ENCODE data around the gene ABI1.
A peak's percentile ranks its signal among the peaks of the same experiment; 100 is the strongest.

The ABI1 gene

DNA sequence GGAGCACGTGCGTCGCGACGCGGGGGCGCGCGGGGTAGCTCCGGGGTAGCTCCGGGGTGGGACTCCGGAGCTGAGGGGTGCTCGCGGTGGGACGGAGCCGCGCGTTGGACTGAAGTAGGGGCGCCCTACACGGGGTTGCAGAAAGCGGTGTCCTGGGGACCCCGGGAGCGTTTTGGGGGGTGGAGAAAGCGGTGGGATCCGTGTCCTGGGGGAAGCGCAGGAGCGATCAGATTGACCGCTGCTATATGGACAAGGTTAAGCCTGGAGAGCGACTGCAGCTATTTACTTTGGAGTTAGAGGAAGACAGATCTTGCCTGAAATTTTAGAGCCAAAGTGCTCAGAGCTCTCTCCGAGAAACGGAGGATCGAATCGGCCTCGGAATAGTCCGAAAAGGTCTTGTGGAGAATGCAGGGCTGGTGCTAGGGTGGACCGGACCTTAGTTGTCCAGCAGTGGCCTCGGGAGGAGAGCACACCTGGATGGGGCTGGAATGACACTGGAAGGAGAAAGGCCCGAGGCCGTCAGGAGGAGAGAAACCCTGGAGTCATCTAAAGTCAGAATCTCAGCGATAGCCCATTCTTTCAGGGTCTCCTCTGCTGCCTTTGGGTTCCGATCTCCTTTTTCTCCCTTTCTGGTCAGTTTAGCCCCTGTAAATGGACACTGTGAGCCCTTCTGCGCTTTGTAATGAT, 162.7 kb downstream of the ABI1 start:
- TF ChIP-seq CTCF (IDR thresholded peaks at IDR 0.05; ENCODE audit: low read depth, low read length, missing control alignments) = no peak
- DNase-seq (ENCODE audit: extremely low read depth, low read depth) = no peak
- peak overlapping the region; percentile 95 for H3K4me3 ChIP-seq (replicated peaks; ENCODE audit: low read depth, low read length)

DNA sequence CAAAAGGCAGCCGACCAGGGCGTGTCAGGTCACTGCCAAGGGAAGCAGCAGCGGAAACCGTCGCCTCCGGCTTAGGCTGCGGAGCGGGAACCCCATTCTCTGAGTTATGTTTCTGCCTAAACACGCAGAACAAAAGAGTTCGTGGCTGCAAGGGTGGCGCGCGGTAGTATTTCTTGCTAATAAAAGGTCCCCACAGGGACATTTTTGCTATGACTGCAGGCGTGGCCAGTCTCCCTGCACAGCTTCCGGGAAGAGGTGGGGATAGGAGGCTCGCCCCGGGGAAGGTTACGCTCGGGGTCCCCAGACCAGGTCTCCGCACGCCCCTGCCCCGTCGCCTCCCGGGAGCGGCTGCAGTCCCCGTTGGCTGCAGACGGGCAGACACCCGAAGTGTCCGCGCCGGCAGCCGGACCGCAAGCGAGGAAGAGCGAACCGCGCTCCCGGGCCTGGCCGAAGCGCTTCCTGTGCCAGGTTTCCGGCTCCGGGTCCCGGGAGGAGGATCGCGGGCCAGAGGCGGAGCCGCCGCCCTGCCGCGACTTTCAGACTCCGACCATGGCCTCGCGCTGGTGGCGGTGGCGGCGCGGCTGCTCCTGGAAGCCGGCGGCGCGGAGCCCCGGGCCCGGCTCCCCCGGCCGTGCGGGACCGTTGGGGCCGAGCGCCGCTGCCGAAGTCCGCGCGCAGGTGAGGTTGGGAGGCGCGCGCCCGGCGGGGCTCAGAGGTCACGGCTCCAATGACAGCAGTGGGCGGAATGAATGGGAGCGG, 163.4 kb downstream of the ABI1 start, which contains the start of gene PDSS1:
TSS of gene PDSS1 (plus strand) at position 539 of the 759 bp plus-strand sequence. CDS start at position 550, 11 bp downstream.
- DNase-seq (ENCODE audit: extremely low read depth, low read depth) = no peak
- no peak for TF ChIP-seq CTCF (IDR thresholded peaks at IDR 0.05; ENCODE audit: low read depth, low read length, missing control alignments)

GRCh38 chr10:26696786-26697162, 164.0 kb downstream of the ABI1 start:
- DNase-seq (ENCODE audit: extremely low read depth, low read depth) = no peak
- TF ChIP-seq CTCF (IDR thresholded peaks at IDR 0.05; ENCODE audit: low read depth, low read length, missing control alignments) = no peak
- H3K4me3 ChIP-seq (replicated peaks; ENCODE audit: low read depth, low read length) = peak overlapping the region; percentile 95

More for the DNA sequence above, 163.4 kb downstream of the ABI1 start, which contains the start of gene PDSS1:
- H3K4me3 ChIP-seq (replicated peaks; ENCODE audit: low read depth, low read length) = peak within 1 kb of the TSS; percentile 95
